GM10248 (cell line): ENCODE results near the gene RPP25L.
A peak's percentile ranks its signal among the peaks of the same experiment; 100 is the strongest.
"Not testable (repeated sequence)": the region's sequence is repeated elsewhere in the genome, so short reads cannot be mapped to it uniquely, and the experiment has no call there.

Experiments
- CTCF ChIA-PET: fragments of 300-600 bp; sonication (Branson Sonifier 250); formaldehyde crosslinking; extraction: SDS; loops from one replicate; lab custom pipeline; 2021; ENCODE audit warnings: antibody characterized with exemption; lab: Yijun Ruan, JAX
- POLR2A ChIA-PET: fragments of 350-650 bp; sonication (Branson Sonifier 250); formaldehyde crosslinking; extraction: SDS; loops from one replicate; lab custom pipeline; 2020; ENCODE audit warnings: antibody characterized with exemption; lab: Yijun Ruan, JAX
- DNase-seq: peaks from one replicate; pipeline ENCODE4 v3.0.0; 2012; ENCODE audit errors: extremely low spot score
- TF ChIP-seq, protein P1 (sequence below): IDR thresholded peaks from 2 replicates; pipeline ENCODE4 v1.5.1; 2012; ENCODE audit warnings: mild to moderate bottlenecking, low read depth; ENCODE audit errors: extremely low read depth, missing control alignments, control extremely low read depth

Gene RPP25L

GRCh38 chr9:34642679-34643078 lies 30.8 kb upstream of the RPP25L start:
- DNase-seq = no peak
- ChIA-PET POLR2A (interaction anchor here (0.7 kb wide), 1 partner anchor 768 kb away, joined by 7 read pairs; no protein-coding TSS in a partner anchor), CTCF (interaction anchor here (0.7 to 8.0 kb wide), 8 partner anchors 7 to 264 kb away, joined by 3 to 112 read pairs (median 3); partner anchors contain the start of genes CCL27, DCTN3 and SIGMAR1)
- TF ChIP-seq, protein P1, sequence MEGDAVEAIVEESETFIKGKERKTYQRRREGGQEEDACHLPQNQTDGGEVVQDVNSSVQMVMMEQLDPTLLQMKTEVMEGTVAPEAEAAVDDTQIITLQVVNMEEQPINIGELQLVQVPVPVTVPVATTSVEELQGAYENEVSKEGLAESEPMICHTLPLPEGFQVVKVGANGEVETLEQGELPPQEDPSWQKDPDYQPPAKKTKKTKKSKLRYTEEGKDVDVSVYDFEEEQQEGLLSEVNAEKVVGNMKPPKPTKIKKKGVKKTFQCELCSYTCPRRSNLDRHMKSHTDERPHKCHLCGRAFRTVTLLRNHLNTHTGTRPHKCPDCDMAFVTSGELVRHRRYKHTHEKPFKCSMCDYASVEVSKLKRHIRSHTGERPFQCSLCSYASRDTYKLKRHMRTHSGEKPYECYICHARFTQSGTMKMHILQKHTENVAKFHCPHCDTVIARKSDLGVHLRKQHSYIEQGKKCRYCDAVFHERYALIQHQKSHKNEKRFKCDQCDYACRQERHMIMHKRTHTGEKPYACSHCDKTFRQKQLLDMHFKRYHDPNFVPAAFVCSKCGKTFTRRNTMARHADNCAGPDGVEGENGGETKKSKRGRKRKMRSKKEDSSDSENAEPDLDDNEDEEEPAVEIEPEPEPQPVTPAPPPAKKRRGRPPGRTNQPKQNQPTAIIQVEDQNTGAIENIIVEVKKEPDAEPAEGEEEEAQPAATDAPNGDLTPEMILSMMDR = no peak

DNA sequence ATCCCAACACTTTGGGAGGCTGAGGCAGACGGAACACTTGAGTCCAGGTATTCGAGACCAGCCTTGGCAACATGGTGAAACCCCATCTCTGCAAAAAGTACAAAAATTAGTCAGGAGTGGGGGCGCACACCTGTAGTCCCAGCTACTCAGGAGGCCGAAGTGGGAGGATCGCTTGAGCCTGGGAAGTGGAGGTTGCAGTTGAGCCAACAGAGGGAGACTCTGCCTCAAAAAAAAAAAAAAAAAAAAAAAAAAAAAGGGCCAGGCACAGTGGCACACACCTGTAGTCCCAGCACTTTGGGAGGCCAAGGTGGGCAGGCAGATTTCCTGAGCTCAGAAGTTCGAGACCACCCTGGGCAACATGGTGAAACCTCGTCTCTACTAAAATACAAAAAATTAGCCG lies 27.4 kb upstream of the RPP25L start:
- ChIA-PET POLR2A (interaction anchor here (0.7 kb wide), 1 partner anchor 9 kb away, joined by 9 read pairs; no protein-coding TSS in a partner anchor), CTCF (interaction anchor here (1.5 to 12.1 kb wide), 5 partner anchors 6 to 260 kb away, joined by 4 to 328 read pairs (median 13); partner anchors contain the start of genes GALT and RPP25L)
- DNase-seq = not testable (repeated sequence)

GRCh38 chr9:34638138-34638445 lies 26.2 kb upstream of the RPP25L start:
- TF ChIP-seq, protein P1 = no peak
- ChIA-PET POLR2A (interaction anchor here (1.3 to 1.4 kb wide), 2 partner anchors 9 to 27 kb away, joined by 4 to 8 read pairs; partner anchors contain the start of gene GALT), CTCF (interaction anchor here (0.8 to 12.1 kb wide), 13 partner anchors 7 to 459 kb away, joined by 3 to 328 read pairs (median 4); partner anchors contain the start of genes ARID3C, GALT, PIGO and RPP25L)
- DNase-seq = no peak

- POLR2A ChIA-PET = interaction anchor here (1.3 to 1.4 kb wide), 2 partner anchors 10 to 27 kb away, joined by 4 to 8 read pairs; partner anchors contain the start of gene GALT
- TF ChIP-seq, protein P1 = no peak
- CTCF ChIA-PET = interaction anchor here (0.8 to 12.1 kb wide), 17 partner anchors 8 to 459 kb away, joined by 3 to 328 read pairs (median 4); partner anchors contain the start of genes ARID3C, DCTN3, GALT and PIGO
- peak; percentile 93 for DNase-seq
Measured at GRCh38 chr9:34637356-34638137, 25.6 kb upstream of the RPP25L start, which contains the start of gene SIGMAR1. TSS of gene SIGMAR1 (minus strand) at chr9:34637787. CDS start at chr9:34637697, 90 bp downstream.

DNA sequence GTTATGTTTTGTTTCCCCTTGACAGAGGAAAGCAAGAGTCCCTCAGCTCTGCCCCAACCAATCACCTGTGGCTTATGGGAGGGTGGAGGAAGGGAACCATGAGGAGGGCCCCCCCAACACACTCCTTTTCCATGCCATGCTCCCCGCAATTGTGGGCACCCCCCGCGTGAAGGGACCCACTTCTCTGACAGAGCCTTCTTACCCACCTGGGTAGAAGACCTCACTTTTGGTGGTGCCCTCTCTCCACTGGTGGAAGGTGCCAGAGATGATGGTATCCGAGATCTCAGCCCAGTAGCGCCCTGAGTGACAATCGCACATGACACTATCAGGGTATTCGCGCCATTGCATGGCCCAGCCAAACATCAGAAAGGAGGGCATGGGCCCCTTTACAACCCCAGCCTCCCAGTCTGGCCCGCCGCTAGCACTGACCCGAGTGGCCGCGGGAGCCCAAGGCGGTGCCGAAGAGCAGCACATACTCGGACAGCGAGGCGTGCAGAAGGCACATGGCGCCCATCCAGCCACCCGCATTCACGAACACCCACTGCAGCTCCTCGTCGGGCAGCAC lies 25.0 kb upstream of the RPP25L start:
- DNase-seq = no peak
- CTCF ChIA-PET = interaction anchor here (0.8 to 12.1 kb wide), 13 partner anchors 8 to 460 kb away, joined by 3 to 328 read pairs (median 4); partner anchors contain the start of genes DCTN3, GALT, PIGO and RPP25L

GRCh38 chr9:34635556-34635955 lies 23.7 kb upstream of the RPP25L start:
- ChIA-PET POLR2A (interaction anchor here (1.6 kb wide), 1 partner anchor 15 kb away, joined by 3 read pairs; the partner anchor contains the start of gene DCTN3), CTCF (interaction anchor here (0.7 to 12.1 kb wide), 10 partner anchors 10 to 303 kb away, joined by 3 to 328 read pairs (median 35); partner anchors contain the start of genes CCL27, DCTN3, GALT and RPP25L)

More for the DNA sequence above, 25.0 kb upstream of the RPP25L start:
- TF ChIP-seq, protein P1 = no peak
- POLR2A ChIA-PET = interaction anchor here (1.3 to 1.4 kb wide), 2 partner anchors 10 to 28 kb away, joined by 4 to 8 read pairs; partner anchors contain the start of gene GALT

More at GRCh38 chr9:34635556-34635955, 23.7 kb upstream of the RPP25L start:
- TF ChIP-seq, protein P1 = no peak
- no peak for DNase-seq
